B cell (primary cell): ENCODE results near the gene OR7C1.

Experiments used
- CTCF ChIP-seq: fragments of 200-600 bp; IDR thresholded peaks from one replicate; pipeline ENCODE4 v1.8.0; 2022; ENCODE audit warnings: antibody characterized with exemption, mild to moderate bottlenecking
- EZH2 ChIP-seq: IDR thresholded peaks from 2 replicates; pipeline ENCODE4 v1.6.1; 2012; ENCODE audit warnings: borderline replicate concordance, low read depth, mild to moderate bottlenecking, moderate library complexity, low read length; ENCODE audit not compliant: insufficient read depth, poor library complexity, severe bottlenecking

- TF ChIP-seq CTCF (no peak), EZH2 (no peak)
Observed at GRCh38 chr19:14835011-14835410, at the start of gene OR7C1, which contains the start of gene OR7A5.
